COR-L47 (cell line): ENCODE measurements around the gene BTC.
"Not testable (repeated sequence)": the region's sequence is repeated elsewhere in the genome, so short reads cannot be mapped to it uniquely, and the experiment has no call there.

Experiments
- DNase-seq: peaks from one replicate; lab custom pipeline; 2025; lab: John Stamatoyannopoulos, UW

Gene BTC

DNA sequence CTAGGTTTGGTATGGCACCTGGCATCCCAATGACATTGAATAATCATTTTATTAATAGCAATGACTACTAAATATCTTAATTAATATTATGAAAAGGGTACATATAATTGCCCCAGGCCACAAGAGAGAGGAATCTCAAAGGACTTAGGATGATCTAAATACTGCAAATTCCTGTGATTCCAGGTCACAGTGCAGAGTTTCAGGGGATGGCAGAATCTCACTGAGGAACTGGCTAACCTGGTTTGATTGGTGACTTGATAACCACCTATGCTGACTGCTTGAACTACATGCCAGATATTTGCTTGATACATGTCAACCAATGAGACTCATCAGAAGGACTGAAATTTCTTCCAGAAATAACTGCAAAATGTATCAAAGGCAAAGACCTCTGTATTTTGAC lies 37.2 kb downstream of the BTC start:
- DNase-seq: no peak

DNA sequence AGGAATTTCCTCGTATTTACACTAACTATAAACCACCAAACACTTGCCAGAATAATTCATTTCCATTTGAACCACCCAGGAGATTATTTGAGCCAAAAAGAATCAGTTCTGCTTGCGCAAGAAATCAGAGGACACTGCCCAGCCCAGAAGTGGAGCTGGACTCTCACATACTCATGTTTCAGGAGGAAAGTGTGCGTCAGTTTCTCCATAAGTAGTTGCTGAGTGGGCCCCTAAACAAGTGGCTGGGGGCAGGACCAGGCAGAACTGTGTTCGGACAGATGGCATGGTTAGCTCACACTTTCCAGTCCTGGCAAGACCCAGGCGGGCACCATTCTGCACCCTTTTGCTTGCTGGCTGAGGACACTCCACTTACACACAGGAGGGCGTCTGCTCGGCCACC lies 38.8 kb downstream of the BTC start:
- no peak for DNase-seq

GRCh38 chr4:74754218-74754617 lies 40.1 kb downstream of the BTC start:
- no peak for DNase-seq

- DNase-seq: no peak
These were observed 41.5 kb downstream of the BTC start for GRCh38 chr4:74752798-74753197.

DNA sequence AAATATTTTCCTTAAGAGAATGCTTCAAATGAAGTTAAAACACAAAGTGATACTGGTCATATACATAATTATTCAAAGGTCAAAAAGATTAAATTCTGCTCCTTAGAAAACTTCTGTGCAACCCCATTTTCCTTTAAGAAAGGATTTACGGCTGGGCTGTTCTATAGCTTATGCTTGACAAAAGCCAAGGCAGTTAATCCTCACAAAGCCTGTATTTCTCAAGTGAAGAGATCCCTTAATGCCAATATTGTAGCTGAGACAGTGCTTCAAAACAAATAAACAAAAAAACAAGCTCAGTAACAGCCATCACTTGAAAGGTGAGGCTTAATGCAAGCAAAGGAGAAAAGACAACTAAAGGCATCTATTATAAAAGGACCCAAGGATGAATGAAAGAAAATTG lies 42.5 kb downstream of the BTC start:
- DNase-seq: no peak

GRCh38 chr4:74751247-74751646 lies 43.1 kb downstream of the BTC start:
- no peak for DNase-seq

GRCh38 chr4:74742185-74742584 lies 52.1 kb downstream of the BTC start:
- no peak for DNase-seq

GRCh38 chr4:74738464-74739143 lies 55.7 kb downstream of the BTC start:
- no peak for DNase-seq

GRCh38 chr4:74734995-74735394 lies 59.3 kb downstream of the BTC start:
- no peak for DNase-seq

GRCh38 chr4:74733756-74734155 lies 60.6 kb downstream of the BTC start:
- no peak for DNase-seq

DNA sequence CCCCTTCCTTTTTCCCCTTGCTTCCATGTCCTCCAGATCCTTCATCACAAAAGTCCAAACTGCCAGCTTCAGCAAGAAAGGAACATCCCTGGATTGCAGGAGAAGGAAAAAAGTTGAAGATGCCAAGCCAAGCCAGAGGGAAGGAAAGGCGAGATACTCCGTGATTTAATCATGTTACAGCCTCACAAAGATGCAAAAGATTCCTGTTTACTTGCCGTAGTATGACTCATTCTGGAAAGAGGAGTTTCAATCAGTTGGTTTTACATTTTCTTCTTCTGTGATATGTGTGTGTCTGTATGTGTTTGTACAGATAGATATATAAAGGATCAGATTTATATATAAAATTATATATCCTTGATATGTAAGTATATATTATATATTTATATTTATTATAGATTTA lies 69.3 kb downstream of the BTC start:
- DNase-seq: no peak

DNA sequence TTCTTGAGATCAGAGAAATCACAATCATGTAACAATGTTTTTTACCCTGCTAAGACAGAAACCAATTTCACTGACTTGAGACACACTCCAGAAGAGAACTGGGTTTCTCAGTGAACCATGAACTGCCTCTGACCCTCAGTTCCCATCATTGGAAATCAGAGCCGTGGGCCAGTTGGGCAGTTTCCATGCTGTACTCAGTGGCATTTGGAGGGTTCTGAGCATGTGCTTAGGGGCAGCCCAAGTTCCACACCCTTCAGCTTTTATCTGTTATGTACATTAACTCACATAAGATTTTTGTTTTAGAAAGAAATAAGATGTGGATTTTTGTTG lies 77.9 kb downstream of the BTC start:
- DNase-seq: no peak

GRCh38 chr4:74715706-74716435 lies 78.5 kb downstream of the BTC start:
- no peak for DNase-seq

DNA sequence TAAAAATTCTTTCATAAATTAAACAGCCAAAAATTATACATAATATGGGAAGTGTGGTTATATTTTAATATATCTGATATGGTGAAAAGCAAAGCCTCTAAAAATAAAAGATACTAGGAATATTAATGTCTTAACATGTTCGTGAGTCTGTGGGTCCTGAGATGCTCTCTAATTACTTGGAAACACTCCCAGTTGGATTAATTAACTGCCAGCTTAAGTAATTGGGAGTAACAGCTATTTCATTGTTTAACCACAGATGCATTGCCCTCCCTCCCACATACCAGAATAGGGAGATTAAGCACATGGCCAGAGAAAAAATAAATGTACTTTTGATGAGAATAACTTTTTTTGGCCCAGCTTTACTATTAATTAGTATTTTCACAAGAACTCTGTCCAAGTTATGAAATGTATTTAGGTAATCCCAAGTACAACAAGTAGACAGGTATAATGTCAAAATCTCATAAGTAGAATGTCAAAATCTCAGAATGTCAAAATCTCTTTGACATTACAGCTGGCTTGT lies 79.7 kb downstream of the BTC start:
- DNase-seq: no peak

DNA sequence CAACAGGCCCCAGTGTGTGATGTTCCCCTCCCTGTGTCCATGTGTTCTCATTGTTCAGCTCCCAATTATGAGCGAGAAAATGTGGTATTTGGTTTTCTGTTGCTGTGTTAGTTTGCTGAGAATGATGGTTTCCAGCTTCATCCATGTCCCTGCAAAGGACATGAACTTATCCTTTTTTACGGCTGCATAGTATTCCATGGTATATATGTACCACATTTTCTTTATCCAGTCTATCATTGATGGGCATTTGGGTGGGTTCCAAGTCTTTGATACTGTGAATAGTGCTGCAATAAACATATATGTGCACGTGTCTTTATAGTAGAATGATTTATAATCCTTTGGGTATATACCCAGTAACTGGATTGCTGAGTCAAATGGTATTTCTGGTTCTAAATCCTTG lies 86.2 kb downstream of the BTC start:
- DNase-seq: not testable (repeated sequence)
